OCI-LY3 (cell line): Measurements from ENCODE around the gene GRM2.

ENCODE experiments used
- H2AFZ ChIP-seq: fragments of 200-600, 300-600 bp; shearing (Covaris generic); 2 replicates; pipeline ENCODE4 v1.6.0; 2014; ENCODE audit warnings: antibody characterized with exemption, low read depth, low read length
- H3K27ac ChIP-seq: fragments of 200-600, 300-600 bp; sonication (generic); 2 replicates; pipeline ENCODE4 v1.5.1; 2014; ENCODE audit warnings: mild to moderate bottlenecking, low read length, moderate library complexity, mixed read lengths
- H3K27me3 ChIP-seq: fragments of 200-600, 300-600 bp; sonication (generic); 2 replicates; pipeline ENCODE4 v1.6.1; 2014; ENCODE audit warnings: low read depth, low read length, mixed read lengths
- H3K36me3 ChIP-seq: fragments of 200-600, 300-600 bp; sonication (generic); replicated peaks from 2 replicates; pipeline ENCODE3; 2014; ENCODE audit warnings: low read depth, low read length, mixed read lengths
- H3K4me1 ChIP-seq: fragments of 300-600, 200-600 bp; sonication (generic); 2 replicates; pipeline ENCODE4 v1.6.1; 2014; ENCODE audit warnings: low read length, mixed read lengths
- H3K4me2 ChIP-seq: fragments of 200-600, 300-600 bp; sonication (generic); 2 replicates; pipeline ENCODE4 v1.6.1; 2014; ENCODE audit warnings: low read length, mixed read lengths
- H3K4me3 ChIP-seq: fragments of 300-600, 200-600 bp; sonication (generic); 2 replicates; pipeline ENCODE4 v1.5.1; 2014; ENCODE audit warnings: antibody characterized with exemption, mild to moderate bottlenecking, low read length, moderate library complexity
- H3K79me2 ChIP-seq: fragments of 300-600, 200-600 bp; shearing (Covaris generic); 2 replicates; pipeline ENCODE4 v1.6.1; 2014; ENCODE audit warnings: mild to moderate bottlenecking, low read length, mixed read lengths
- H3K9ac ChIP-seq: fragments of 300-600, 200-600 bp; shearing (Covaris generic); 2 replicates; pipeline ENCODE4 v1.6.0; 2014; ENCODE audit warnings: mild to moderate bottlenecking, low read length, moderate library complexity
- H3K9me3 ChIP-seq: fragments of 200-600, 300-600 bp; shearing (Covaris generic); 2 replicates; pipeline ENCODE4 v1.6.1; 2014; ENCODE audit warnings: low read length, mixed read lengths; ENCODE audit not compliant: insufficient read depth
- H4K20me1 ChIP-seq: fragments of 200-600, 300-600 bp; sonication (generic); 2 replicates; pipeline ENCODE4 v1.6.1; 2016; ENCODE audit warnings: low read length, mixed read lengths; ENCODE audit not compliant: insufficient read depth
- EZH2phosphoT487 ChIP-seq: fragments of 200-600 bp; shearing (Covaris generic); IDR thresholded peaks from 2 replicates; pipeline ENCODE4 v1.6.1; 2018; ENCODE audit warnings: antibody characterized with exemption, mixed run types, low read depth
- TF ChIP-seq, protein P1 (sequence below): fragments of 200-600, 300-600 bp; sonication (generic); IDR thresholded peaks from 2 replicates; pipeline ENCODE4 v1.5.1; 2014; ENCODE audit warnings: antibody characterized with exemption, low read length, low read depth

The GRM2 gene

DNA sequence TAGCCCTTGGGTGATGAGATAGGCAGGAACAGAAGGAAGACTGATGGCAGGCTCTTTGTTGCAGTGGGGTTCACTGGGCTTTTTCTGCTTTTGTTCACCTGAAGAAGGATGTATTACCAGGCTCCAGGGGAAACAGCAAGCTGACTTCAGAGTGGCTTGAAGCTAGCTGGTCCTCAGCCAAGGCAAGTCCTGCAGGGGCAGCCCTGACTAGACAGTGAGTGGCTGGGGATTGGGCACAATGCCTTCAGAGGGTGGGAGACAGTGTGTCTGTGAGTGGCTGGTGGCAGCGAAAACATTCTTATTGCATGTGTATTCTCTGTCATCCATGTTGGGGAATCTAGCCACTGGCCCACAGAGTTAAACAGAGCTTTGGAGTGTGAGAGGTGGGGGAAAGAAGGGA, 38.1 kb upstream of the GRM2 start:
- no peak overlapping the region for H2AFZ ChIP-seq
- H3K79me2 ChIP-seq, result peaks cover 16% of the 10 kb centered on the region
- no peak overlapping the region for H3K4me3 ChIP-seq
- H3K9ac ChIP-seq, result no peak overlapping the region
- no peaks in the 10 kb centered on the region for H4K20me1 ChIP-seq
- no peak overlapping the region for H3K27ac ChIP-seq
- peaks cover 21% of the 10 kb centered on the region for H3K4me1 ChIP-seq
- TF ChIP-seq EZH2phosphoT487, result no peak
- TF ChIP-seq, protein P1, sequence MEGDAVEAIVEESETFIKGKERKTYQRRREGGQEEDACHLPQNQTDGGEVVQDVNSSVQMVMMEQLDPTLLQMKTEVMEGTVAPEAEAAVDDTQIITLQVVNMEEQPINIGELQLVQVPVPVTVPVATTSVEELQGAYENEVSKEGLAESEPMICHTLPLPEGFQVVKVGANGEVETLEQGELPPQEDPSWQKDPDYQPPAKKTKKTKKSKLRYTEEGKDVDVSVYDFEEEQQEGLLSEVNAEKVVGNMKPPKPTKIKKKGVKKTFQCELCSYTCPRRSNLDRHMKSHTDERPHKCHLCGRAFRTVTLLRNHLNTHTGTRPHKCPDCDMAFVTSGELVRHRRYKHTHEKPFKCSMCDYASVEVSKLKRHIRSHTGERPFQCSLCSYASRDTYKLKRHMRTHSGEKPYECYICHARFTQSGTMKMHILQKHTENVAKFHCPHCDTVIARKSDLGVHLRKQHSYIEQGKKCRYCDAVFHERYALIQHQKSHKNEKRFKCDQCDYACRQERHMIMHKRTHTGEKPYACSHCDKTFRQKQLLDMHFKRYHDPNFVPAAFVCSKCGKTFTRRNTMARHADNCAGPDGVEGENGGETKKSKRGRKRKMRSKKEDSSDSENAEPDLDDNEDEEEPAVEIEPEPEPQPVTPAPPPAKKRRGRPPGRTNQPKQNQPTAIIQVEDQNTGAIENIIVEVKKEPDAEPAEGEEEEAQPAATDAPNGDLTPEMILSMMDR, result no peak
- peaks cover 3% of the 10 kb centered on the region for H3K36me3 ChIP-seq
- no peak overlapping the region for H3K4me2 ChIP-seq
- H3K27me3 ChIP-seq, result no peaks in the 10 kb centered on the region
- H3K9me3 ChIP-seq, result no peaks in the 10 kb centered on the region

DNA sequence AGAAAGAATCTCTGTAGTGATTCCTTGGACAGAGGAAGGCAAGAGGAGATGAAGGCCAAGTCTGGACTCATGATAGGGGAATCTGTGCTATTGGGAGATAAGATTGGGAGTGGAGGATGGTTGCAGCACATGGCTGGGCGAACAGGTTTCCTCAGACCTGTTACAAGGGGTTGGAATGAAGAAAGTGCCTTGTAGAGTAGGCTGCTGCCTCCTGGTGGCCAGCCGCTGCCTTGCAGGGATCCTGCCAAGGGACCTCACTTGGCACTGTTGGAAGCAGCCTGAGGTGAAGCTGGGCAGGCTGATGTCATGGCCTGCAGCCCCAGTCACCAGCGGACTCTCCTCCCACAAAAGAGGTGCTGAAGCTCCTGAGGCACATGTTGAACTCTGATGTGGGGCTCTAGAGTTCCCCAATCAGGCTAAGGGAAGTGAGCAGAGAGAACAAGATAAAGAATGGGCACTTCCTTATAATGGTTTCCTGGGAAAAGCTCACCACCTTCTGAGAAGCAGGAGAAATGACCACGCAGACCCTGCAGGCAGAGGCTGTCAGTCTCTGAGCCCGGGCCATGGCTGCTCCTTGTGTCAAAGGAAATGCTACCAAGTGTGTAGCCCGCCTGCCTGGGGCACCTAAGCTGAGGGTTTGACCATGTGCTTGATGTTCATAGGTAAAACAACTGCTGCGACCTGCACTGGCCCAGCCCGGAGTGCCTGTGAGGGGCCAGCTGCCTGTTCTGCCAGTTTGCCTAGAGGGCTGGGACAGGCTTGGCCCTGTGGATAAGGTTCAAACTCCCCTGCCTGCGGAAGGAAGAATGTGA, 37.4 kb upstream of the GRM2 start:
- H3K79me2 ChIP-seq, result peaks cover 16% of the 10 kb centered on the region
- H3K27ac ChIP-seq, result no peak overlapping the region
- no peak overlapping the region for H3K4me3 ChIP-seq
- H2AFZ ChIP-seq, result no peak overlapping the region
- peaks cover 21% of the 10 kb centered on the region for H3K4me1 ChIP-seq
- no peaks in the 10 kb centered on the region for H4K20me1 ChIP-seq
- no peaks in the 10 kb centered on the region for H3K9me3 ChIP-seq
- H3K27me3 ChIP-seq, result no peaks in the 10 kb centered on the region
- H3K4me2 ChIP-seq, result no peak overlapping the region
- no peak overlapping the region for H3K9ac ChIP-seq
- peaks cover 9% of the 10 kb centered on the region for H3K36me3 ChIP-seq
- no peak for TF ChIP-seq EZH2phosphoT487
- TF ChIP-seq, protein P1, result peak; percentile 96

DNA sequence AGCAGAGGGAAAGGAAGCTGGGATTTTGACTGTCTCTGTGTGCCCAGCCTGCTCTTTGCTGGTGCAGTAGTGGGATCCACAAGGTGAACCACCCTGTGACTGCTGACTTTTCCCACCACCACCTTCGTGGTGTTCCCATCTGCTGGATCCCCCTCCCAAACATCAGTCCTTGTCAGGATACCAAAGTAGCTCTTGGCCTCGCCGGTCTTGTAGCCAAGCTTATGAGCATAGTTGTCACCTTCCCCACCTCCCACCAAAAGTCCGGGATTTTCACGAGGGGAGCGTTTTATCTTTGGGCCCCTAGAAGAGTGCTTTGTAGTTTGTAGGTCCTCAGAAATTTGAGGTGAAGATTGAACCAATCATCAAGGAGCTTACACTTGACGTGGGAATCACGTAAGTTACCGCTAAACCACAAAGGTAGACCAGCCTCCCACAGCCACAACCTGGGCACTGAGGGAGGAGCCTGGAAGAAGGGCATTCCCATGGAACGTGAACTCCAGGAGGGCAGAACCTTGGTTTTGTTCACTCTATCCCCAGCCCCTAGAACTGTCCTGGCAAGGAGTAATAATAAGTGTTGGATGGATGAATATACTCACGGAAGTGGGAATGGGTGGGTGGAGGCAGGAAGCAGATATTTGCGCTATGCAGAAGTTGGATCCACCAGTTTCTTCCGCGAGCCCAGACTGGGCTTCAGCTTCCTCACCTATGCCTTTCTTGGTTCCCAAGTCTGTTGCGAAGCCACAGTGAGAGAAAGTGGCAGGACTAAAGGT, 36.6 kb upstream of the GRM2 start:
- 0 out of 2 replicates have a peak overlapping the region, but pooled peaks have one; percentile 47 for H2AFZ ChIP-seq
- H3K4me2 ChIP-seq, result peak overlapping the region; percentile 86
- H3K36me3 ChIP-seq, result peaks cover 16% of the 10 kb centered on the region
- H3K9ac ChIP-seq, result peak overlapping the region; percentile 94
- H3K27ac ChIP-seq, result 0 out of 2 replicates have a peak overlapping the region, but pooled peaks have one; percentile 16
- H3K9me3 ChIP-seq, result no peaks in the 10 kb centered on the region
- H4K20me1 ChIP-seq, result no peaks in the 10 kb centered on the region
- peaks cover 21% of the 10 kb centered on the region for H3K4me1 ChIP-seq
- H3K27me3 ChIP-seq, result no peaks in the 10 kb centered on the region
- TF ChIP-seq, protein P1, result no peak
- peaks cover 16% of the 10 kb centered on the region for H3K79me2 ChIP-seq
- H3K4me3 ChIP-seq, result peak overlapping the region; percentile 86
